ENCODE results near the gene UNC13C. TPM values are rescaled to one million over a fixed set of nuclear protein-coding genes. Genes with fewer than 3 reads are reported as not detected.

UNC13C gene
- total RNA-seq, 1 donor from 2014 or later, result 3.7 TPM

DNA sequence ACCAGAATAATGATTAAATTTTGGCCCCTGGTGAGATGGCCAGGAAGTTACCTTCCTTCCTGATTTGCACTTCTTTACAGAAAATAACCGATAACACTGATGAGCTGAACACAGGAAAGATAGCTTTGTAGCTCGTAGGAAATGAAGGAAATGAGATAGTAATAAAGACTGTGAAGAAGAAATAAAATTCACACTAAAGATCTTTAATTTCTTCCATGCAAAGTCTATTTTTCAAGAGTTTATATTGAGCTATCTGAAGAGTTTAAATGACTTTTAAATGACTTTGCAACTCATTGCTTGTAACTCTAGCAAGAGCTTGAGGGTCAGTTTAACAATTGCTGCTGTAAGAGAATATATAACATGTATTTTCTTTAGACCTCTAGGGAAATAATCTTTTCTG, 543.0 kb downstream of the UNC13C start:
- Mint-ChIP-seq H3K9me3 (no peaks in the 10 kb centered on the region), H3K4me1 (ENCODE audit: unreplicated experiment) (no peaks in the 10 kb centered on the region), H3K4me3 (no peak overlapping the region), H3K27ac (no peak overlapping the region), H3K27me3 (no peaks in the 10 kb centered on the region), H3K36me3 (no peaks in the 10 kb centered on the region)
- no peak for TF ChIP-seq CTCF (conservative IDR thresholded peaks at IDR 0.05)
- DNase-seq (ENCODE audit: extremely low spot score, unreplicated experiment), result no peak

DNA sequence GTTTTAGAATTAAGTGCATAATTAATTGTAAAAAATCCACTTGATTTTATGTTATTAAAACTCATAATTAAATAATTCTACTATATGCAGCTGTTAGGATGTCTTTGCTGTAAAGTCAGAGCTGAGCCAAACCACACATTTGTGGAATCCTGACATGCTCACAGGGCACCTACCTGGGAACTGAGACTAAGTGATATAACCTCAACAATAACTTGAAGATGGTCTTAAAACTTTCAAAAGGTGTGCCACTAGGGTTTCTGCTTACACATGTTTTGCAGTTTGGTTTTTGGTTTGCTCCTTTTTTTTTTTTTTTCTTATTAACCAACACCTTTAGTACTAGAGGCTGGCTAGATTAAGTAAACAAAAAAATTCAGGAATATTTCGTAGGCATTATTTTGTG, 549.8 kb downstream of the UNC13C start:
- H3K4me3 Mint-ChIP-seq, result no peak overlapping the region
- no peak for TF ChIP-seq CTCF (conservative IDR thresholded peaks at IDR 0.05)
- no peaks in the 10 kb centered on the region for H3K27me3 Mint-ChIP-seq
- H3K36me3 Mint-ChIP-seq, result no peaks in the 10 kb centered on the region
- H3K9me3 Mint-ChIP-seq, result no peaks in the 10 kb centered on the region
- no peak overlapping the region for H3K27ac Mint-ChIP-seq
- DNase-seq (ENCODE audit: extremely low spot score, unreplicated experiment), result no peak
- no peaks in the 10 kb centered on the region for H3K4me1 Mint-ChIP-seq (ENCODE audit: unreplicated experiment)

- H3K4me3 Mint-ChIP-seq, result no peak overlapping the region
- no peak for TF ChIP-seq CTCF (conservative IDR thresholded peaks at IDR 0.05)
- no peaks in the 10 kb centered on the region for H3K36me3 Mint-ChIP-seq
- H3K27me3 Mint-ChIP-seq, result no peaks in the 10 kb centered on the region
- H3K9me3 Mint-ChIP-seq, result no peaks in the 10 kb centered on the region
- H3K27ac Mint-ChIP-seq, result no peak overlapping the region
- no peaks in the 10 kb centered on the region for H3K4me1 Mint-ChIP-seq (ENCODE audit: unreplicated experiment)
- DNase-seq (ENCODE audit: extremely low spot score, unreplicated experiment), result no peak
These were observed 562.5 kb downstream of the UNC13C start for GRCh38 chr15:54540721-54541120.

- Mint-ChIP-seq H3K9me3 (no peaks in the 10 kb centered on the region), H3K27ac (no peak overlapping the region), H3K27me3 (no peaks in the 10 kb centered on the region), H3K36me3 (no peaks in the 10 kb centered on the region), H3K4me1 (ENCODE audit: unreplicated experiment) (no peaks in the 10 kb centered on the region), H3K4me3 (no peak overlapping the region)
- DNase-seq (ENCODE audit: extremely low spot score, unreplicated experiment), result no peak
- TF ChIP-seq CTCF (conservative IDR thresholded peaks at IDR 0.05), result no peak
These were observed 569.2 kb downstream of the UNC13C start for GRCh38 chr15:54547491-54547890.

DNA sequence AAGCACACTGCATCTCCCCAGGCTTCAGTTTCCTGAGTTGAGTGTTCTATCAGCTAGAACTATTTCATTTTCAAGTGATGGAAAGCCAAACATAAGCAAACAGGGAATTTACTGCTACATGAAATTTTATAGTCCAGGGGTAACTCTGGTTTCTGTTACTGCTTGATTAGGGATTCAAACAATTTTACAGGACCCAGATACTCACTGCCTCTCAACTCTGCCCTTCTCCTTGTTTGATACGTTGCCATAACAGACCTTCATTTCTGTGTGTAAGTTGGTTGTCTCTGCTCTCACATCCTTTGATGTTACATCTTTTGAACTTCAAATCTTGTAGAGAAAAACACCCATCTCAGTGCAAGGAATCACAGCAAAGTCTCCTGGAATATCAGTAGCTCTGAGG, 572.7 kb downstream of the UNC13C start:
- H3K4me1 Mint-ChIP-seq (ENCODE audit: unreplicated experiment), result no peaks in the 10 kb centered on the region
- H3K27me3 Mint-ChIP-seq, result no peaks in the 10 kb centered on the region
- no peak for TF ChIP-seq CTCF (conservative IDR thresholded peaks at IDR 0.05)
- H3K27ac Mint-ChIP-seq, result no peak overlapping the region
- H3K4me3 Mint-ChIP-seq, result no peak overlapping the region
- DNase-seq (ENCODE audit: extremely low spot score, unreplicated experiment), result no peak
- H3K36me3 Mint-ChIP-seq, result no peaks in the 10 kb centered on the region
- H3K9me3 Mint-ChIP-seq, result no peaks in the 10 kb centered on the region

DNA sequence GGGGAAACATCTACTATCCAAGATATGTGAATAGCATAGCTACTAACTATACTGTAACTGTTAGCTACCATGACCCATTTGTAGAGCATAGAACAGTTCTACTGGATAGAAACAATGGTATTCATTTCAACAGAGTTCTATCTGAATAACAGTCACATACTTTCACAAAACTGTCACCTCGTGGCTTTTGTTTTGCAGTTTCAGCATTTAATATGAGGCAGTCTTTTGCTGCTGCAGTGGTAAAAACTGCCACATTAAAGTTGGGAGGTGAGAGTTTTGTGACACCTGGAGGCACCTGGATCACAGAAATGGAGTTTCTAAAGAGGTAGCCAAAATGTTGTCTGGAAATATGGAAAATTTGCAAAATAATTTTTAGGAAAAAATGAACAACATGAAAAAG, 578.0 kb downstream of the UNC13C start:
- DNase-seq (ENCODE audit: extremely low spot score, unreplicated experiment), result no peak
- TF ChIP-seq CTCF (conservative IDR thresholded peaks at IDR 0.05), result no peak
- Mint-ChIP-seq H3K9me3 (no peaks in the 10 kb centered on the region), H3K4me3 (no peak overlapping the region), H3K27me3 (no peaks in the 10 kb centered on the region), H3K4me1 (ENCODE audit: unreplicated experiment) (no peaks in the 10 kb centered on the region), H3K36me3 (no peaks in the 10 kb centered on the region), H3K27ac (no peak overlapping the region)
